ENCODE measurements around the gene MFAP1.
"Not testable (repeated sequence)": the region's sequence is repeated elsewhere in the genome, so short reads cannot be mapped to it uniquely, and the experiment has no call there.

Gene MFAP1

GRCh38 chr15:43867096-43867495 lies 42.6 kb upstream of the MFAP1 start:
- H3K27me3 Mint-ChIP-seq (ENCODE audit: low read depth, poor library complexity) = no peaks in the 10 kb centered on the region
- H3K4me1 Mint-ChIP-seq = no peaks in the 10 kb centered on the region
- no peak for DNase-seq
- H3K27ac Mint-ChIP-seq = no peak overlapping the region
- peaks cover 13% of the 10 kb centered on the region for H3K36me3 Mint-ChIP-seq (ENCODE audit: low read depth)
- H3K9me3 Mint-ChIP-seq = no peaks in the 10 kb centered on the region
- TF ChIP-seq CTCF (IDR thresholded peaks at IDR 0.05) = no peak
- no peak overlapping the region for H3K4me3 Mint-ChIP-seq

- DNase-seq; H3K27ac Mint-ChIP-seq; H3K9me3 Mint-ChIP-seq; H3K4me3 Mint-ChIP-seq; H3K4me1 Mint-ChIP-seq; H3K27me3 Mint-ChIP-seq (ENCODE audit: low read depth, poor library complexity): not testable (repeated sequence)
- H3K36me3 Mint-ChIP-seq (ENCODE audit: low read depth) = peaks cover 13% of the 10 kb centered on the region
These were observed 42.1 kb upstream of the MFAP1 start for GRCh38 chr15:43866636-43867035.

- H3K36me3 Mint-ChIP-seq (ENCODE audit: low read depth) = peaks cover 20% of the 10 kb centered on the region
- no peak overlapping the region for H3K4me3 Mint-ChIP-seq
- H3K4me1 Mint-ChIP-seq = no peaks in the 10 kb centered on the region
- no peaks in the 10 kb centered on the region for H3K9me3 Mint-ChIP-seq
- TF ChIP-seq CTCF (IDR thresholded peaks at IDR 0.05) = no peak
- H3K27ac Mint-ChIP-seq = no peak overlapping the region
- H3K27me3 Mint-ChIP-seq (ENCODE audit: low read depth, poor library complexity) = no peaks in the 10 kb centered on the region
- DNase-seq = no peak
These were observed 35.1 kb upstream of the MFAP1 start for GRCh38 chr15:43859546-43859945.

GRCh38 chr15:43854801-43855200 lies 30.3 kb upstream of the MFAP1 start:
- Mint-ChIP-seq H3K36me3 (ENCODE audit: low read depth) (peaks cover 46% of the 10 kb centered on the region), H3K4me1 (no peaks in the 10 kb centered on the region), H3K27ac (no peak overlapping the region), H3K27me3 (ENCODE audit: low read depth, poor library complexity) (no peaks in the 10 kb centered on the region), H3K4me3 (no peak overlapping the region), H3K9me3 (no peaks in the 10 kb centered on the region)
- DNase-seq = no peak
- no peak for TF ChIP-seq CTCF (IDR thresholded peaks at IDR 0.05)

- Mint-ChIP-seq H3K9me3 (no peaks in the 10 kb centered on the region), H3K27ac (no peak overlapping the region), H3K4me3 (no peak overlapping the region), H3K36me3 (ENCODE audit: low read depth) (peaks cover 32% of the 10 kb centered on the region), H3K4me1 (no peaks in the 10 kb centered on the region), H3K27me3 (ENCODE audit: low read depth, poor library complexity) (no peaks in the 10 kb centered on the region)
- no peak for TF ChIP-seq CTCF (IDR thresholded peaks at IDR 0.05)
- DNase-seq = no peak
These were observed 28.1 kb upstream of the MFAP1 start for GRCh38 chr15:43852607-43853006.

GRCh38 chr15:43851251-43851650 lies 26.8 kb upstream of the MFAP1 start:
- Mint-ChIP-seq H3K36me3 (ENCODE audit: low read depth) (peaks cover 32% of the 10 kb centered on the region), H3K27ac (no peak overlapping the region), H3K4me1 (no peaks in the 10 kb centered on the region), H3K27me3 (ENCODE audit: low read depth, poor library complexity) (no peaks in the 10 kb centered on the region), H3K9me3 (no peaks in the 10 kb centered on the region), H3K4me3 (no peak overlapping the region)
- no peak for TF ChIP-seq CTCF (IDR thresholded peaks at IDR 0.05)
- DNase-seq = no peak
